ENCODE data around the gene GXYLT1.

- TF ChIP-seq CTCF (IDR thresholded peaks at IDR 0.05) (no peak), POLR2AphosphoS5 (IDR thresholded peaks at IDR 0.05; ENCODE audit: insufficient read depth in 1 of 2, low read depth in 1 of 2) (no peak), POLR2A (IDR thresholded peaks at IDR 0.05) (no peak)
These were observed 25.5 kb downstream of the GXYLT1 start for GRCh38 chr12:42119085-42119633.

Measured in vagina (tissue), 2 donors.